B cell (primary cell): ENCODE measurements around the gene GSG1L.

Source experiments
- EZH2 ChIP-seq: IDR thresholded peaks from 2 replicates; pipeline ENCODE4 v1.6.1; 2012; ENCODE audit warnings: borderline replicate concordance, low read depth, mild to moderate bottlenecking, moderate library complexity, low read length; ENCODE audit not compliant: insufficient read depth, poor library complexity, severe bottlenecking
- TF ChIP-seq, protein P1 (sequence below): fragments of 200-600 bp; IDR thresholded peaks from one replicate; pipeline ENCODE4 v1.8.0; 2022; ENCODE audit warnings: antibody characterized with exemption, mild to moderate bottlenecking

DNA sequence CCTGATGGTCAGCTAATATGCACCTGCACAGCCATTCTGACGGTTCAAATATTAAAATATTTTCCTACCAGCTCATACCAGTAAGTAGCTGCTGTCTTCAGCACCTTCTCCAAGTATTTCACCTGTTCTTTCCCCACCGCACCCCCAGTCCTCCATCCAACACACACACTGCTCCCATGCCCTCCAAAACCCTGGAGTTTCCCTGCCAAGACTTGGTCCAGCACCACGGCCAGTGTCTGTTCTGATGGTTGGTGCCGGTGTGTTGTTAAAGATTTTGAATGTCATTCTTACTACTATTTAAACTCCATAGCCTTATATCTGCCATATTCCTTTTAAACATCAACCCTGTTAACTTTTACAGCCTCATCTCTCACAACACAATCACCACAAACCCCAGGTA is 142.4 kb downstream of the GSG1L start:
- TF ChIP-seq EZH2, result no peak
- TF ChIP-seq, protein P1, sequence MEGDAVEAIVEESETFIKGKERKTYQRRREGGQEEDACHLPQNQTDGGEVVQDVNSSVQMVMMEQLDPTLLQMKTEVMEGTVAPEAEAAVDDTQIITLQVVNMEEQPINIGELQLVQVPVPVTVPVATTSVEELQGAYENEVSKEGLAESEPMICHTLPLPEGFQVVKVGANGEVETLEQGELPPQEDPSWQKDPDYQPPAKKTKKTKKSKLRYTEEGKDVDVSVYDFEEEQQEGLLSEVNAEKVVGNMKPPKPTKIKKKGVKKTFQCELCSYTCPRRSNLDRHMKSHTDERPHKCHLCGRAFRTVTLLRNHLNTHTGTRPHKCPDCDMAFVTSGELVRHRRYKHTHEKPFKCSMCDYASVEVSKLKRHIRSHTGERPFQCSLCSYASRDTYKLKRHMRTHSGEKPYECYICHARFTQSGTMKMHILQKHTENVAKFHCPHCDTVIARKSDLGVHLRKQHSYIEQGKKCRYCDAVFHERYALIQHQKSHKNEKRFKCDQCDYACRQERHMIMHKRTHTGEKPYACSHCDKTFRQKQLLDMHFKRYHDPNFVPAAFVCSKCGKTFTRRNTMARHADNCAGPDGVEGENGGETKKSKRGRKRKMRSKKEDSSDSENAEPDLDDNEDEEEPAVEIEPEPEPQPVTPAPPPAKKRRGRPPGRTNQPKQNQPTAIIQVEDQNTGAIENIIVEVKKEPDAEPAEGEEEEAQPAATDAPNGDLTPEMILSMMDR, result no peak
